Fibroblast of the aortic adventitia (primary cell): ENCODE measurements around the gene ALOX12. TPM values are rescaled to one million over a fixed set of nuclear protein-coding genes. Genes with fewer than 3 reads are reported as not detected.

Experiments used
- DNase-seq: peaks from one replicate; pipeline ENCODE4 v3.0.0-alpha.2; 2010; ENCODE audit warnings: low read depth
- H3K4me3 ChIP-seq: 2 replicates; pipeline ENCODE4 v1.5.1; 2011; ENCODE audit warnings: low read depth, mild to moderate bottlenecking, control low read depth, low read length, moderate library complexity
- CTCF ChIP-seq: IDR thresholded peaks from 2 replicates; pipeline ENCODE4 v1.5.1; 2011; ENCODE audit warnings: mild to moderate bottlenecking, low read length, control low read depth, inconsistent platforms; ENCODE audit not compliant: insufficient read depth
- total RNA-seq: library from RNA; depleted of rRNA; stranded (reverse); fragments of >200 nt; gene quantifications from 2 replicates; pipeline ENCODE4 v1.2.3, GENCODE V29; 2012; ENCODE audit warnings: low replicate concordance

The ALOX12 gene
- total RNA-seq, 1 donor = not detected

GRCh38 chr17:7029096-7029495, 33.2 kb downstream of the ALOX12 start:
- no peak overlapping the region for H3K4me3 ChIP-seq
- no peak for TF ChIP-seq CTCF
- no peak for DNase-seq

- no peak for DNase-seq
- no peak for TF ChIP-seq CTCF
- H3K4me3 ChIP-seq = no peak overlapping the region
Observed at GRCh38 chr17:7029659-7030058, 33.8 kb downstream of the ALOX12 start.

GRCh38 chr17:7034955-7035590, 39.2 kb downstream of the ALOX12 start:
- no peak for TF ChIP-seq CTCF
- DNase-seq = no peak
- peak overlapping the region; percentile 85 for H3K4me3 ChIP-seq

GRCh38 chr17:7035591-7036368, 39.9 kb downstream of the ALOX12 start, which contains the start of gene SLC16A13:
TSS of gene SLC16A13 (plus strand) at chr17:7036015. CDS start at chr17:7036383, 368 bp downstream.
- H3K4me3 ChIP-seq = peak within 1 kb of the TSS; percentile 85
- no peak for TF ChIP-seq CTCF
- peak; percentile 95 for DNase-seq

- no peak for DNase-seq
- no peak for TF ChIP-seq CTCF
- no peak overlapping the region for H3K4me3 ChIP-seq
Observed at GRCh38 chr17:7038025-7038862, 42.4 kb downstream of the ALOX12 start.

- TF ChIP-seq CTCF = no peak
- DNase-seq = no peak
- no peak overlapping the region for H3K4me3 ChIP-seq
Observed at GRCh38 chr17:7039832-7040231, 44.0 kb downstream of the ALOX12 start.
